HFF-Myc (cell line): ENCODE measurements around the gene CDK4.

ENCODE experiments used
- DNase-seq: peaks from one replicate; pipeline ENCODE4 v3.0.0-alpha.2; 2011; ENCODE audit warnings: low read depth; ENCODE audit errors: extremely low read depth
- H3K4me3 ChIP-seq: replicated peaks from 2 replicates; pipeline ENCODE4 v1.5.1; 2011; ENCODE audit warnings: low read depth, mild to moderate bottlenecking, control low read depth, low read length
- TF ChIP-seq, protein P1 (sequence below): IDR thresholded peaks from 2 replicates; pipeline ENCODE4 v1.5.1; 2012; ENCODE audit warnings: mild to moderate bottlenecking, low read depth, low read length, control low read depth; ENCODE audit errors: missing control alignments

Gene CDK4

DNA sequence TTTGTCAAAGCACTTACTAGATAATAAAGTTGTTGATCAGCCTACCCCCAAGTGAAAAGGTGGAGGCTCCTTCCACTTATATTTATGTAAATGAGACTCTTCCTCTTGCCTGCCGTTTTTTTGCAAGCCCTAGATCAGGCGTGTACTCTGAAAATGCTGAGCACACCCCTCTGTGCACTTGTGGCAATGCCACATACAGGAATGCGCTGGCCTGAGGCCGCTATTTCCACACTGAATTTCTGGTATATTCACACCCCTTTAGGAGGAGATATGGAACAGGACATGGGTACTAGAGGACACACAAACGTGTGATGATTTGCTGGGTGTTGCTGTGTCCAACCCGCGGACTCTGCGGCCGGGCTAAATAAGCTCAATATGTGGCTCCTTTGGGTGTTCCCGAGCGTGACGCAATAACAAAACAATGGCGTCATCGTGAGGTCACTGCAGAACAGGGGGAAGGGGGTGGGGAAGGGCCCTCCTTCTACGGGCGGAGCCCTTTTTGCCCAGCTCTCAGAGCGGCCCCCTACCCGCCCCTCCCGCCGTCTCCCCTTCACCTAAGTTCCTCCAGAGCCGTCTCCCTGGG lies 7.8 kb downstream of the CDK4 start:
- no peak for DNase-seq
- H3K4me3 ChIP-seq, result peak overlapping the region; percentile 59
- TF ChIP-seq, protein P1, sequence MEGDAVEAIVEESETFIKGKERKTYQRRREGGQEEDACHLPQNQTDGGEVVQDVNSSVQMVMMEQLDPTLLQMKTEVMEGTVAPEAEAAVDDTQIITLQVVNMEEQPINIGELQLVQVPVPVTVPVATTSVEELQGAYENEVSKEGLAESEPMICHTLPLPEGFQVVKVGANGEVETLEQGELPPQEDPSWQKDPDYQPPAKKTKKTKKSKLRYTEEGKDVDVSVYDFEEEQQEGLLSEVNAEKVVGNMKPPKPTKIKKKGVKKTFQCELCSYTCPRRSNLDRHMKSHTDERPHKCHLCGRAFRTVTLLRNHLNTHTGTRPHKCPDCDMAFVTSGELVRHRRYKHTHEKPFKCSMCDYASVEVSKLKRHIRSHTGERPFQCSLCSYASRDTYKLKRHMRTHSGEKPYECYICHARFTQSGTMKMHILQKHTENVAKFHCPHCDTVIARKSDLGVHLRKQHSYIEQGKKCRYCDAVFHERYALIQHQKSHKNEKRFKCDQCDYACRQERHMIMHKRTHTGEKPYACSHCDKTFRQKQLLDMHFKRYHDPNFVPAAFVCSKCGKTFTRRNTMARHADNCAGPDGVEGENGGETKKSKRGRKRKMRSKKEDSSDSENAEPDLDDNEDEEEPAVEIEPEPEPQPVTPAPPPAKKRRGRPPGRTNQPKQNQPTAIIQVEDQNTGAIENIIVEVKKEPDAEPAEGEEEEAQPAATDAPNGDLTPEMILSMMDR, result no peak

DNA sequence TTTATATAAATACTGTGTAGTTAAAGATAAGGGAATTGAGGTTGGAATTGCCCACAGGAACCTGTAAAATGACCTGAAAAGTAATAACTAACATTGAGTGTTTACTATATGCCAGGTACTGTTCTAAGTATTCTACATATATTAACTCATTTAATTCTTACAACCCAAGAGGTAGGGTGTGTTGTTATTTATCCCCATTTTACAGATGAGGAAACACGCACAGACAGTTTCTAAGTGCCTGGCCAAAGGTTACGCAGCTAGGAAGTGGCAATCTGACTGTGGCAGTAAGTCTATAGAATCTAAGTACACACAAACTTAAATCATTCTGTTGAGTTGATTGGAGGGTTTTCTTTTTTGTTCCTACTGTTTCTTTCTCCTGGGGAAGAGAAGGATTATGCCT lies 8.3 kb downstream of the CDK4 start:
- no peak for DNase-seq
- H3K4me3 ChIP-seq, result no peak overlapping the region
- TF ChIP-seq, protein P1, result no peak

DNA sequence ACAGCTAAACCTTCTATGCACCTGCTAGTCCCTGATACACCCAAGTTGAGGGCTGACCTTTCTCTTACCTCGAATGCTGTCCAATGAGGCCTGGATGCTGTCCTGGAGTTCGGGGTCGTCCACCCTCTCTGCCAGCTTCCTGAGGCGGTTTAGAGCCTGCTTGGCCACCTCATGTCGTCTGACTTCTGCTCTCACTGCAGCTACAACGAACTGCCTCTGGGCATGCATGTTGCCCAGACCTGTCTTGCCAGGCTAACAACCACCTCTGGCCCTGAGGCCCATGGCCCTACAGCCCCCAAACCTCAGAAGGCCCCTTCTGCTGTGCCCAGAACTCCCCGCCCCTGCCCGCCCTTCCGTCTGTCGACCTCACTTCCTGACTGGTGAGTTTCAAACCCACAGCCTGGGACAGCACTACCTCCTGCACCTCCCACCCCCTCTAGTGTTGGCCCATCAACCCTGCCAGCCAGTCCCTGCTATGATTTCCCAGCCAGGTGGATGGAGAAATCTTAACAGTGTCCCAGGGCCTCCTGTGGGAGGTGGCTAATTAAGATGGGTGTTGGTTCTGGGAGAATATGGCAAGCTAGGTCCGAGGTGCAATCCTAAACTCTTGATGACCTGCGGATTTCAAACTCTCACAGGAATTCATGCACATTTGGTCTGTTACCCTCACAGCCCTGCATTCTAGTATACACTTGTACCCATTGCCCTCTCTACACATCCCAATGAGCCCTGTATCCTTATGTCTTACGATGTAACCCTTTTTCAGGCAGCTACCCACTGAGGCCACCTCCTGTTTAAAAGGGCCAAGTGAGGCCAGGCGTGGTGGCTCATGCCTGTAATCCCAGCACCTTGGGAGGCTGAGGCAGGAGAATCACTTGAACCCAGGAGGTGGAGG lies 10.0 kb downstream of the CDK4 start:
- DNase-seq, result no peak
- no peak overlapping the region for H3K4me3 ChIP-seq
- TF ChIP-seq, protein P1, result no peak

DNA sequence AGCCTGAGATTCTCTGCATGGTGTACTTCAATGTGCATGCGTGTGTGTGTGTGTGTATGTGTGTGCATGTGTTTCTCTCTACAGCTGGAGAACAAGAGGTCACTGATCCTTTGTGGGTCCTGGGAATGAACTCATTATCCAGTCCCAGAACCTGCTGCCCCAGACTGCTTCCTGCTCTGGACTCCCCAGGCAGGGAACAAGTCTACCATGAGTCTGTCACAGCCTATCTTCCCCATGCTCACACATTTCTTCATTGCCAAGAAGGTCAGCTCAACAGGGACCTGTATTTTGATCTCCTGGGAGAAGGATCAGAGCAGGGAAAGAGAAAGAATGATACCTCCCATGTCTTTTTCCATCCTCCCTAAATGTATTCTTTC lies 10.7 kb downstream of the CDK4 start:
- DNase-seq, result no peak
- TF ChIP-seq, protein P1, result no peak
- no peak overlapping the region for H3K4me3 ChIP-seq

DNA sequence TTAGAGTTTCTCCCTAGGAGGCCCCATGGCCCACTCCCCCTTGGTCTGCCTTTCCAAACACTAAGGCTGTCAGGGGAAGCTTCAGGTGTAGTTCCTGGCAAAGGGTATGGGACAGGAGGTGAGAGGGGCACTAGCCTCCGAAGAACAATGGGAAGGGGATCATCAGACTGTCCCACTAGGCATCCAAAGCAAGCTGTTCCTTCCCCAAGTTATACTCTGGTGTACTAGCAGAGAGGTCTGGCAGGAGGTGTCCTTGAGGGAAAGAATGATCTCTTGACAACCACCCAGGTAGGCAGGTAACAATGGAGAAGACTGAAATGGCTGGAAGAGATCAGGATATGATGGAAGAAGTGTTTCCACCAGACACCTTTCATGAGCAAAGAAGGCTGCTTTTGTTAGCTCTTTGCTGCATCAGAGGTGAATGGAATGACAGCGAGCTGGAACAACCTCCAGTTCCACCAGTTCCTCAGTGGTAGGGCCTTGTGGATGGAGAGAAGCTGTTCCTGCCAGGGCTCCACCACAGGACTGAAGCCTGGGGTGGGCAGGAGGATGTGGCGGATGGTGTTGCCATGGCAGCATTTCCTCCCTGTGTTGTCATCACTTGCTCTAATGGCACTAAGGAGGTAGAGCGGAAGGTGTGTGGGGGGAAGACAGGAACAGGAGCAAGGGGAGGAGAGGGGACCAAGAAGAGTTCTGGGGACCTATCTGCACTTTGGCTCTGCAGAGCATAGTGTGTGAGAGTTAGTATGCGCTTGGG lies 11.3 kb downstream of the CDK4 start:
- TF ChIP-seq, protein P1, result no peak
- H3K4me3 ChIP-seq, result no peak overlapping the region
- DNase-seq, result no peak

DNA sequence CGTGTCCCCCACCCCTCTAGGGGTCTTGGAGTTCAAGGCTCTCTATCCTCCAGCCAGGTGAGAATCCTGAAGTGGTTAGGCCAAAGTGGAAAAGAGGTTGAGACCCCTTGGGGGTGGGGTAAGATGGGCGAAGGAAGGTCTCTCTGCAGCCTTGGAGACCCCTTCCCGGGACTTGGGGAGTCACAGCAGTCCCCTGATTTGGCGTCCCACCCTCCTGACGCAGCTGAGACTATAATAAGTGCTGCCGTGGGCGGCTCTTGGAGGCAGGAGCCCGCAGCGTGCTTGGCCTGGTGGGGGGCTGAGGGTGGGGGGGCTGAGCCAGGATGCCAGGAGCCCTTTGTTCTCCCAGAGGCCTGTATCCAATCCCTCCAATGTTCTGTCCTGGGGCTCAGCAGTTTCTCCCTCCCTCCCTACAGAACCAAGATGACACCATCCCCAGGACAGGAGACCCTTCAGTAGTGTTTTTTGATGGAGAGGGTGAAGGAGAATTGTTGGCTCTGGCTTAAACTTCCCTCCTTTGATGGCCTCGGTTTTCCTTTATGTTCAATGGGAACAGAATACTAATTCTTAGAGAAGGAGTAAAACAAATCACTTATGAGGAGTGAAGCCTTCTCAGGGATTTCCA lies 12.1 kb downstream of the CDK4 start:
- H3K4me3 ChIP-seq, result no peak overlapping the region
- DNase-seq, result no peak
- TF ChIP-seq, protein P1, result no peak
